Measurements from ENCODE around the gene CFAP74. TPM values are rescaled to one million over a fixed set of nuclear protein-coding genes. Genes with fewer than 3 reads are reported as not detected.

CFAP74 gene
- total and polyA plus RNA-seq, 2 of the 13 experiments (the other 11 are each of a cell fraction or from before 2014, with no cell fraction given), result 0.27 to 0.62 TPM

- no peak for TF ChIP-seq ZNF264 (CRISPR knock-in tag; IDR thresholded peaks at IDR 0.05)
Measured at GRCh38 chr1:1872329-1872994, 131.1 kb downstream of the CFAP74 start (continued).

Other genes with a start within 250 kb of the CFAP74 start
- 47.6 and 60.1 TPM in 2 replicates for gene NADK, start 225.3 kb downstream of the CFAP74 start, total RNA-seq (2016; rRNA removed; fragmentation: Illumina TruSeq; extraction: Trizol)
- gene NADK, start 225.3 kb downstream of the CFAP74 start, polyA plus RNA-seq (2011; rRNA removed), result 56.6 and 74.9 TPM in 2 replicates
- 66.2 and 76.7 TPM in 2 replicates for gene GNB1, start 112.7 kb downstream of the CFAP74 start, total RNA-seq (2016; rRNA removed; fragmentation: Illumina TruSeq; extraction: Trizol)
- 327 and 345 TPM in 2 replicates for gene GNB1, start 112.7 kb downstream of the CFAP74 start, polyA plus RNA-seq (2011; rRNA removed)
- gene CALML6, start 88.5 kb downstream of the CFAP74 start, total RNA-seq (2016; rRNA removed; fragmentation: Illumina TruSeq; extraction: Trizol), result 0.11 TPM in 1 of 2 replicates, not detected in the other
- 0.12 TPM in 1 of 2 replicates, not detected in the other for gene CALML6, start 88.5 kb downstream of the CFAP74 start, polyA plus RNA-seq (2011; rRNA removed)
- gene TMEM52, start 84.5 kb downstream of the CFAP74 start, total RNA-seq (2016; rRNA removed; fragmentation: Illumina TruSeq; extraction: Trizol), result 12.9 and 18.7 TPM in 2 replicates
- gene TMEM52, start 84.5 kb downstream of the CFAP74 start, polyA plus RNA-seq (2011; rRNA removed), result 13.2 and 15.3 TPM in 2 replicates
- gene GABRD, start 15.6 kb upstream of the CFAP74 start, total RNA-seq (2016; rRNA removed; fragmentation: Illumina TruSeq; extraction: Trizol), result not detected in 2 replicates
- 0.22 TPM in 1 of 2 replicates, not detected in the other for gene GABRD, start 15.6 kb upstream of the CFAP74 start, polyA plus RNA-seq (2011; rRNA removed)
- 21.9 and 34.7 TPM in 2 replicates for gene PRKCZ, start 46.6 kb upstream of the CFAP74 start, total RNA-seq (2016; rRNA removed; fragmentation: Illumina TruSeq; extraction: Trizol)
- gene PRKCZ, start 46.6 kb upstream of the CFAP74 start, polyA plus RNA-seq (2011; rRNA removed), result 85.2 and 85.8 TPM in 2 replicates
- 10.4 and 10.8 TPM in 2 replicates for gene FAAP20, start 191.0 kb upstream of the CFAP74 start, total RNA-seq (2016; rRNA removed; fragmentation: Illumina TruSeq; extraction: Trizol)
- gene FAAP20, start 191.0 kb upstream of the CFAP74 start, polyA plus RNA-seq (2011; rRNA removed), result 9.6 and 14.4 TPM in 2 replicates
- 6.9 and 9.6 TPM in 2 replicates for gene SKI, start 224.5 kb upstream of the CFAP74 start, total RNA-seq (2016; rRNA removed; fragmentation: Illumina TruSeq; extraction: Trizol)
- gene SKI, start 224.5 kb upstream of the CFAP74 start, polyA plus RNA-seq (2011; rRNA removed), result 4.7 and 5.9 TPM in 2 replicates

Data from HepG2 (cell line).